ENCODE data around the gene PTGES.

GRCh38 chr9:129801504-129801903 lies 48.7 kb upstream of the PTGES start:
- TF ChIP-seq CTCF (IDR thresholded peaks at IDR 0.05) (no peak), POLR2A (IDR thresholded peaks at IDR 0.05) (no peak)

All from heart left ventricle (tissue), 13 donors.